DOHH2 (cell line): ENCODE measurements around the gene LONP2.

Experiments used
- H3F3A ChIP-seq: fragments of 200-600 bp; sonication (generic), shearing (Covaris generic); 2 replicates; pipeline ENCODE4 v1.6.0; 2016; ENCODE audit warnings: antibody characterized with exemption, mild to moderate bottlenecking; ENCODE audit not compliant: control insufficient read depth, insufficient read depth
- H3K27ac ChIP-seq: fragments of 200-600 bp; sonication (generic); 2 replicates; pipeline ENCODE4 v1.5.1; 2014; ENCODE audit warnings: low read depth, mild to moderate bottlenecking, low read length, moderate library complexity
- H3K27me3 ChIP-seq: fragments of 200-600 bp; sonication (generic); 2 replicates; pipeline ENCODE4 v1.6.1; 2014; ENCODE audit warnings: mild to moderate bottlenecking, low read length, mixed read lengths; ENCODE audit not compliant: control insufficient read depth
- H3K36me3 ChIP-seq: fragments of 200-600 bp; sonication (generic); 2 replicates; pipeline ENCODE4 v1.6.1; 2014; ENCODE audit warnings: mild to moderate bottlenecking, low read length, moderate library complexity, mixed read lengths; ENCODE audit not compliant: control insufficient read depth
- H3K4me1 ChIP-seq: fragments of 200-600 bp; sonication (generic); 2 replicates; pipeline ENCODE4 v1.6.1; 2014; ENCODE audit warnings: mild to moderate bottlenecking, low read length, mixed read lengths; ENCODE audit not compliant: control insufficient read depth
- H3K4me2 ChIP-seq: fragments of 200-600 bp; sonication (generic); 2 replicates; pipeline ENCODE4 v1.6.0; 2014; ENCODE audit warnings: mild to moderate bottlenecking, low read length, moderate library complexity
- H3K4me3 ChIP-seq: fragments of 200-600 bp; sonication (generic); 2 replicates; pipeline ENCODE4 v1.5.1; 2014; ENCODE audit warnings: mild to moderate bottlenecking, low read length, mixed read lengths
- H3K79me2 ChIP-seq: fragments of 200-600 bp; sonication (generic); 2 replicates; pipeline ENCODE4 v1.6.1; 2014; ENCODE audit warnings: mild to moderate bottlenecking, low read length, mixed read lengths; ENCODE audit not compliant: control insufficient read depth
- H3K9me2 ChIP-seq: fragments of 200-600 bp; sonication (generic); replicated peaks from 2 replicates; pipeline ENCODE4 v1.6.1; 2014; ENCODE audit warnings: mild to moderate bottlenecking, low read length, mixed read lengths; ENCODE audit not compliant: control insufficient read depth
- H3K9me3 ChIP-seq: fragments of 200-600 bp; sonication (generic); 2 replicates; pipeline ENCODE4 v1.6.1; 2014; ENCODE audit warnings: antibody characterized with exemption, low read length, mixed read lengths; ENCODE audit not compliant: control insufficient read depth, insufficient read depth
- H4K20me1 ChIP-seq: fragments of 200-600 bp; sonication (generic); 2 replicates; pipeline ENCODE4 v1.6.0; 2014; ENCODE audit warnings: low read depth, mild to moderate bottlenecking, antibody characterized with exemption, low read length, moderate library complexity; ENCODE audit not compliant: control insufficient read depth, insufficient read depth
- EZH2phosphoT487 ChIP-seq: fragments of 200-600 bp; sonication (generic); IDR thresholded peaks from 2 replicates; pipeline ENCODE4 v1.6.1; 2017; ENCODE audit warnings: borderline replicate concordance, mild to moderate bottlenecking, antibody characterized with exemption, low read length, moderate library complexity, mixed read lengths
- TF ChIP-seq, protein P1 (sequence below): fragments of 200-600 bp; sonication (generic); IDR thresholded peaks from one replicate; pipeline ENCODE4 v1.5.1; 2014; ENCODE audit warnings: antibody characterized with exemption, mild to moderate bottlenecking, low read depth, low read length; ENCODE audit not compliant: poor library complexity, severe bottlenecking

Gene LONP2

DNA sequence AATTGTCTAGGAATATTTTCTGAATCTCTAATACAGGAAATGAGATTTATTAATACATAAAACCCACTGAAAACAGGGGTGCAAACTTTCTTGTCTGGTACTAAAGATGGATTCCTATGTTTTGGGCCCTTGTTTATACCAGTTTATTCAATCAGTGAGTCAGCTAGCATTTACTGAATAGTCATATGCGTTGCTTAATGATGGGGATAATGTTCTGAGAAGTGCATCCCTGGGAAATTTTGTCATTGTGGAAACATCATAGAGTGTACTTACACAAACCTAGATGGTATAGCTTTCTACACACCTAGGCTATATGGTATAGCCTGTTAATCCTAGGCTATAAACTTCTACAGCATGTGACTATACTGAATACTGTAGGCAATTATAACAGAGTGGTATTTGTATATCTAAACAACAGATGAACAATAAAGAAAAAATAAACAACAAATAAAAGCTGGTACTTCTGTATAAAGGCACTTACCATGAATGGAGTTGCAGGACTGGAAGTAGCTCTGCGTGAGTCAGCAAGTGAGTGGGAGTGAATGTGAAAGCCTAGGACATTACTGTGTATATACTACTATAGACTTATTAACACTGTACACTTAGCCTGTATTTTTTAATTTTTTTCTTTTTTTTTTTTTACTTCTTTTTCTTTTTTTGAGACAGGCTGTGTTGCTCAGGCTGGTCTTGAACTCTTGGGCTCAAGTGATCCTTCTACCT is 77.4 kb downstream of the LONP2 start:
- no peaks in the 10 kb centered on the region for H3K9me3 ChIP-seq
- no peak overlapping the region for H3K27ac ChIP-seq
- TF ChIP-seq, protein P1, sequence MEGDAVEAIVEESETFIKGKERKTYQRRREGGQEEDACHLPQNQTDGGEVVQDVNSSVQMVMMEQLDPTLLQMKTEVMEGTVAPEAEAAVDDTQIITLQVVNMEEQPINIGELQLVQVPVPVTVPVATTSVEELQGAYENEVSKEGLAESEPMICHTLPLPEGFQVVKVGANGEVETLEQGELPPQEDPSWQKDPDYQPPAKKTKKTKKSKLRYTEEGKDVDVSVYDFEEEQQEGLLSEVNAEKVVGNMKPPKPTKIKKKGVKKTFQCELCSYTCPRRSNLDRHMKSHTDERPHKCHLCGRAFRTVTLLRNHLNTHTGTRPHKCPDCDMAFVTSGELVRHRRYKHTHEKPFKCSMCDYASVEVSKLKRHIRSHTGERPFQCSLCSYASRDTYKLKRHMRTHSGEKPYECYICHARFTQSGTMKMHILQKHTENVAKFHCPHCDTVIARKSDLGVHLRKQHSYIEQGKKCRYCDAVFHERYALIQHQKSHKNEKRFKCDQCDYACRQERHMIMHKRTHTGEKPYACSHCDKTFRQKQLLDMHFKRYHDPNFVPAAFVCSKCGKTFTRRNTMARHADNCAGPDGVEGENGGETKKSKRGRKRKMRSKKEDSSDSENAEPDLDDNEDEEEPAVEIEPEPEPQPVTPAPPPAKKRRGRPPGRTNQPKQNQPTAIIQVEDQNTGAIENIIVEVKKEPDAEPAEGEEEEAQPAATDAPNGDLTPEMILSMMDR = no peak
- H3F3A ChIP-seq = no peaks in the 10 kb centered on the region
- H3K9me2 ChIP-seq = no peaks in the 10 kb centered on the region
- no peaks in the 10 kb centered on the region for H3K79me2 ChIP-seq
- H3K4me2 ChIP-seq = no peak overlapping the region
- H3K36me3 ChIP-seq = no peaks in the 10 kb centered on the region
- H3K4me1 ChIP-seq = peaks cover 20% of the 10 kb centered on the region
- H3K27me3 ChIP-seq = no peaks in the 10 kb centered on the region
- H3K4me3 ChIP-seq = no peak overlapping the region
- H4K20me1 ChIP-seq = no peaks in the 10 kb centered on the region

DNA sequence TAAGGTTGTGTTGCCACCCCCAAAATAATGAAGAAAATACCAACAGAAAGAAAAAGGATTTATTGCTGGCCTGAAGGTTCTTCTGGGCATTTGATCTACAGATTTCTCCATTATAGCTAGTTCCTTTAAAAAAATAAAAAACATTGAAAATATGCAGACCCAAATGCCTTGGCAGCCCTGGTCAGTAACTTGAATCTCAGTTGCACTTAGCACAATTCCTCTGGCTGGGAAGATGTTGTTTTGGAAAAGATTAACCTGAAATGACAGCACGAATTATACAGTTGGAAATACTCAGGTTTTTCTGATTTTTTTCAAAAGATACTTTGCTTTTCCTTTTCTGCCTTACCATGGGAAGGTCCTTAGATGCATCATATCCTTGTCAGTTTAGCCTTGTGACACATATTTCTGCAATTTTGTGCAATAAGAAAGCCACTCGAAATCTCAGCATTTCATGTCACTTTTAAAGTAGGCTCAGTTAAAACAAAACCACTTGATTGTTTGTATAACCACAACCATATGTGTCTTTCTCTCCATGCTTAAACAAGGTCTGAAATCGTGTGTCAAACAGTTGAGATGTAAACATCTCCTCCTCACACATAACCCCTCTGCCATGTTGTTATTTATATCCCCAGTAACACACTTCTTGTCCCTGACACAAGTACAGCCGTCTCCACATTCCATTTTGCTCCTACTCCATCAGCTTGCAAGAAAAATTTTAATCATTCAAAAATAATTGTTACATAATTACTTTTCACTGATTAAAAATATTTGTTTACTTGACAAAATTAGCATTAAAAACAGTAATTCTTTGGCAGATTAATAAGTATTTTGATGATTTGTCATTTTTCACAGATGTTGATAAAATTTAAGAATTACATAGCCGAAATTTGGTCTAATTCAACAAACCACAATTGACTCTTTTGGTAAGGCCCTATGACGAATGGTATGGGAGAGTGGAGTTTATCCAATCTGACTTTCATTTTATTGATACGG is 80.0 kb downstream of the LONP2 start:
- Histone ChIP-seq H3K27ac (no peak overlapping the region), H3K79me2 (no peaks in the 10 kb centered on the region), H3K9me3 (no peaks in the 10 kb centered on the region), H3K36me3 (no peaks in the 10 kb centered on the region), H3F3A (no peaks in the 10 kb centered on the region), H3K4me3 (no peak overlapping the region), H3K4me1 (no peaks in the 10 kb centered on the region; the same call in 1 of the 2 replicates), H3K4me2 (no peak overlapping the region), H3K27me3 (no peaks in the 10 kb centered on the region), H4K20me1 (no peaks in the 10 kb centered on the region), H3K9me2 (no peaks in the 10 kb centered on the region)
- no peak for TF ChIP-seq EZH2phosphoT487

DNA sequence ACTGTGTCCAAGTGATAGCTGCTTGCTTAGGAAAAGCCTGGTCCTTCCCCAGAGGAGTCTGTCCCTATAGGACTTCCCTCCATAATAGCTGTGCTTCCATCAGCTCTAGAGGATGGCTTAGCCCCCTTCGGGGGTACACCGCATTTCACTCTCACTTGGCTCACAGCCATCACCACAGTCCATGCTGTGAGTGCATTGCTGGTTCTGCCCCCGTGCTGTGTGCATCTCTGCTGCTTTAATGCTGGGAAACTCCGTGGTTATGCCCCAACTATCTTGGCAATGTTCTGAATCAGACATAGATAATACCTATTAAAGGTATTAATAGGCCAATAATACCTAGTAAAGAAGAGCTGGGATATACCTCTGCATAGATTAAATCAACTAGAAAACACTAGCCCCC is 82.8 kb downstream of the LONP2 start:
- Histone ChIP-seq H3K9me2 (no peaks in the 10 kb centered on the region), H3K4me1 (no peaks in the 10 kb centered on the region), H3K4me3 (no peak overlapping the region), H3K36me3 (no peaks in the 10 kb centered on the region), H3K79me2 (no peaks in the 10 kb centered on the region), H3K27ac (no peak overlapping the region), H4K20me1 (no peaks in the 10 kb centered on the region), H3K4me2 (no peak overlapping the region), H3F3A (no peaks in the 10 kb centered on the region; the same call in 1 of the 2 replicates), H3K9me3 (no peaks in the 10 kb centered on the region), H3K27me3 (no peaks in the 10 kb centered on the region)
- no peak for TF ChIP-seq EZH2phosphoT487
- TF ChIP-seq, protein P1 = no peak
